Right ventricle myocardium superior (tissue), 1 donor: ENCODE measurements around the gene HENMT1. TPM values are rescaled to one million over a fixed set of nuclear protein-coding genes. Genes with fewer than 3 reads are reported as not detected.
"Not testable (repeated sequence)": the region's sequence is repeated elsewhere in the genome, so short reads cannot be mapped to it uniquely, and the experiment has no call there.

Experiments used
- ATAC-seq: fragments of 200-7000 bp; cut with Tn5 transposase; one replicate; pipeline ENCODE4 v1.9.1; 2020; ENCODE audit warnings: mild to moderate bottlenecking; ENCODE audit not compliant: poor library complexity
- DNase-seq: peaks from one replicate; pipeline ENCODE4 v3.0.0-alpha.2; 2020
- intact Hi-C: fragments of 100-400 bp; cut with DNase I; formaldehyde crosslinking; loops from one replicate; pipeline ENCODE4 v1.11.2; 2022
- total RNA-seq: library from RNA; stranded (reverse); fragmentation: NEBNext Ultra II Directional; extraction: Animal tissue kit (Norgen Biotek cat#: 25700); gene quantifications from one replicate; pipeline ENCODE4 v1.2.1, GENCODE V29; 2021
- donor health status: DM: no; HTN: yes; CAD: no; lungs with severe emphysema.

HENMT1 gene
- total RNA-seq, 1 donor from 2014 or later = 1.0 TPM

DNA sequence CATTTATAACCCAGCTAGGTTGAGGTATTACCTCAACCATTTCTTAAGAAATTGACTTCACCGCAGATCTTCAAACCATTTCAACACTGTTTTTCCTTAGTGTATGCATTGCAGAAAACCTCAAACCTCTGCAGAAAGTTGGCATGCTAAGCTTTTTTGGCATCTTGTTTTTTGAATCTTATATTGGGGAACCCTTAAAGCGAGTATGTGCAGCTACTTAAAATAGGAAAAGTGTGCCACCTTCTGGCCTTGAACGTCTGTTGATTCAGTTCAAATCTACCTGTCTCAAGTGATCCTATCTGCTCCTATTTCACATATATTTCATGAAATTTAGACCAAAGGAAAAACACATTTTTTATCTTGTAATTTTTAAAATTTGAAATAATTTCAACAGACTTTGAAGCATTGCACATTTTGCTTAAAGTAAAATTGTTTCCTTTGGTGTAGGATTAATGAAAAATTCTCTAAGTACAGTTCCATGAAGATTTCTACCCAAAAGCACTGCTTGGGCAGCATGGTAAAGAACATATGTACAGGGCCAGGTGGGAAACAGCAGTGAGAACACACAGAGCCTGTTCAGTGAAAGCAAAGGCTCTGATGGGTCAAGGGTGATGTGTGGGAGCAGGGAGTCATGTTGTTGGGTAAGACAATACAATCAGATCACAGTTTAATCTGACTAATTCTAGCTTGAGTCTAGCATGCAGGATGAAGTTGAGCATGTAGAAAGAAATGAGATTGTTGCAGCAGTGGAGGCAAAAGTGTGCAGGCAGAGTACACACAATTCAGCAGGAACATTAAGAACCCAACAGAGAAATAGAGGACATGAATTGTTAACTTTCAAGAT lies 17.2 kb downstream of the HENMT1 start:
- DNase-seq = no peak

GRCh38 chr1:108640863-108641262 lies 20.0 kb downstream of the HENMT1 start:
- DNase-seq, intact Hi-C loops, ATAC-seq: not testable (repeated sequence)

More for the DNA sequence above, 17.2 kb downstream of the HENMT1 start:
- ATAC-seq = peak; percentile 78
- intact Hi-C loops = loop anchor here (2.0 kb wide), 1 partner anchor 131 kb away; no protein-coding TSS in a partner anchor

- intact Hi-C loops = no loop called here
- ATAC-seq = no peak
- no peak for DNase-seq
Measured at GRCh38 chr1:108639899-108640560, 20.9 kb downstream of the HENMT1 start.

GRCh38 chr1:108636876-108637275 lies 24.0 kb downstream of the HENMT1 start:
- ATAC-seq (no peak), DNase-seq (no peak)
- intact Hi-C loops = no loop called here

GRCh38 chr1:108634521-108634920 lies 26.4 kb downstream of the HENMT1 start:
- intact Hi-C loops = no loop called here
- no peak for DNase-seq
- no peak for ATAC-seq

DNA sequence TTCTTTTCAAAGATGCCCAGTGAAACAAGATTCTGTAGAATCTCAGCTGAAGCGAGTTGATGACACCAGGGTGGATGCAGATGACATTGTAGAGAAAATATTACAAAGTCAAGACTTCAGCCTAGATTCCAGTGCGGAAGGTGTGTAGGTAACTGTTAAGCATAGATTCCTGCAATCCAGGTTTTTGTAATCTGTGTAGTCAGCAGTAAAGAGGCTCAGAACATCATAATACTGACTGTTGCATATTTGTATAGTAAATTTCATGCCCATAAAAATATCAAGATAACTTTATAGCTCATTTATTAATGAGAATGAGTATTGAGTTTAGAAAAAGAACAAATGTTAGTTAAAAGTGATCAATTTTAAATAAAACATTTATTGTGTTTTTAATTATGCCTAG lies 32.2 kb downstream of the HENMT1 start:
- intact Hi-C loops = no loop called here
- ATAC-seq (no peak), DNase-seq (no peak)

GRCh38 chr1:108627951-108628350 lies 32.9 kb downstream of the HENMT1 start:
- intact Hi-C loops = no loop called here
- DNase-seq (no peak), ATAC-seq (no peak)

GRCh38 chr1:108627256-108627655 lies 33.6 kb downstream of the HENMT1 start:
- DNase-seq = no peak
- intact Hi-C loops = no loop called here
- ATAC-seq = no peak

- ATAC-seq (peak; percentile 79), DNase-seq (no peak)
- intact Hi-C loops = no loop called here
Measured at GRCh38 chr1:108624069-108624468, 36.8 kb downstream of the HENMT1 start.

- intact Hi-C loops = no loop called here
- ATAC-seq (no peak), DNase-seq (no peak)
Measured at GRCh38 chr1:108617724-108618056, 43.2 kb downstream of the HENMT1 start.

GRCh38 chr1:108617008-108617723 lies 43.7 kb downstream of the HENMT1 start:
- DNase-seq (no peak), ATAC-seq (no peak)
- intact Hi-C loops = no loop called here

GRCh38 chr1:108615544-108615943 lies 45.3 kb downstream of the HENMT1 start:
- ATAC-seq (no peak), DNase-seq (no peak)
- intact Hi-C loops = no loop called here

DNA sequence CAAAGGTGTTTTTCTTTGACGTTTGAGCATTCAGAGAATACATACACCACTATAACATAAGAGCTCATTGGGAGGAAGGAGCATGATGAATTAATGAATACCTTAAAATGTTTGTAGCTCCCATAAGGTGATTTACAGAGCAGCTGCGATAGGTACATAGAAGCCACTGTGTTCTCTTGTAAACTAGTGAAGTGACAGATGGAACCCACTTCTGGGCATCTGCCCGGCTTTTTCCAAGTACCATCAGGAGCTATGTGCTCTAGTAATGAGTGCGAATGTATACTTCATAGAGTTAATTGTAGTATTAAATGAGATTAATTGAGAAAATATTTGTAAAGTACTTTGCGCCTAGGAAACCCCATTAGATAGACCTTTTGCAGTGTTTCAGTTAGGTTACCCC lies 48.4 kb downstream of the HENMT1 start:
- no peak for ATAC-seq
- intact Hi-C loops = no loop called here

GRCh38 chr1:108611984-108612383 lies 48.9 kb downstream of the HENMT1 start:
- intact Hi-C loops = no loop called here
- no peak for DNase-seq
- ATAC-seq = peak; percentile 61

More for the DNA sequence above, 48.4 kb downstream of the HENMT1 start:
- no peak for DNase-seq

DNA sequence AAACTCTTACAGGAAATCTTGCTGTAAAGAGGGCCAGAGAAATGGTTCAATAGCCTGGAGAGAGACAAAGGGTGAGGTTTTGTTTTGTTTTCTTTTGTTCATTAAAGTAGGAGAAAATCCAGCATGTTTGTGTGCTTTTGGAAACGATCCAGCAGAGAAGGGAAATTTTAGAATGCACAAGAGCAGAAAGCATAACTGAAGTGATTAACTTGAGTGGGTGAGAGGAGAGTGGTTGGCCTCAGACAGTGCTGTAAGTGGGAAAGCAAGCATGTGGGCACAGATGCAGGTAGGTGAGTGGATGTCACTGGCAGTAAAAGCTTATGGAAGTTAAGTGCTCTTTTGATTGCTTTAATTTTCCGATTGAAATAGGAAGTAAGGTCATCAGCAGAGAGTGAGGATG lies 50.8 kb downstream of the HENMT1 start:
- intact Hi-C loops = no loop called here
- ATAC-seq = peak; percentile 94
- no peak for DNase-seq

GRCh38 chr1:108609483-108610049 lies 51.3 kb downstream of the HENMT1 start:
- no peak for DNase-seq
- intact Hi-C loops = no loop called here
- ATAC-seq = peak; percentile 78

GRCh38 chr1:108606478-108606877 lies 54.4 kb downstream of the HENMT1 start:
- intact Hi-C loops = no loop called here
- no peak for ATAC-seq
- DNase-seq = no peak

GRCh38 chr1:108605633-108606032 lies 55.3 kb downstream of the HENMT1 start:
- intact Hi-C loops = no loop called here
- ATAC-seq (no peak), DNase-seq (no peak)

- intact Hi-C loops = no loop called here
- DNase-seq = no peak
- peak; percentile 70 for ATAC-seq
Measured at GRCh38 chr1:108601708-108602410, 59.0 kb downstream of the HENMT1 start.
